T-cell (primary cell): ENCODE results near the gene DYNC2LI1. TPM values are rescaled to one million over a fixed set of nuclear protein-coding genes. Genes with fewer than 3 reads are reported as not detected.

ENCODE experiments used
- ATAC-seq, 4 experiments: fragments of 200-7000 bp in 3 of 4; fragments of 150-1000 bp in 1 of 4; cut with Tn5 transposase; replicated peaks in 1 of 4; 1 replicate in 3 of 4; 2 replicates in 1 of 4; pipeline ENCODE4 v1.10.0; 2021; ENCODE audit warnings: moderate library complexity in 3 of 4, mild to moderate bottlenecking in 2 of 4, moderate number of reproducible peaks in 1 of 4
- CTCF ChIA-PET, 2 donors: fragments of 300-600 bp; sonication (Branson Sonifier 250); formaldehyde crosslinking; loops; one replicate each; lab custom pipeline; 2022; ENCODE audit warnings: antibody characterized with exemption in 2 of 2; lab: Charles Lee
- POLR2A ChIA-PET, 2 donors: fragments of 300-600 bp; sonication (Branson Sonifier 250); formaldehyde crosslinking; loops; one replicate each; lab custom pipeline; 2022; ENCODE audit warnings: antibody characterized with exemption in 2 of 2; lab: Charles Lee
- DNase-seq, 35 experiments: peaks; one replicate each; pipeline versions ENCODE4 v3.0.0 to v3.0.0-alpha.2; 2013 to 2023
- H3K27ac ChIP-seq: one replicate; pipeline ENCODE4 v1.5.1; 2013; ENCODE audit warnings: low read length
- H3K27me3 ChIP-seq, 2 experiments: replicated peaks in 1 of 2; 1 replicate in 1 of 2; 2 replicates in 1 of 2; pipeline versions ENCODE4 v1.6.1 to v1.7.0; 2013; ENCODE audit warnings: low read length in 1 of 2, mixed read lengths in 1 of 2; ENCODE audit not compliant: control insufficient read depth in 2 of 2, insufficient read depth in 2 of 2; ENCODE audit errors: extremely low read depth in 1 of 2
- H3K36me3 ChIP-seq, 2 donors: 1 replicate in 1 of 2; 2 replicates in 1 of 2; pipeline versions ENCODE4 v1.6.1 to v1.7.0; 2013; ENCODE audit warnings: low read length in 1 of 2; ENCODE audit not compliant: control insufficient read depth in 2 of 2, insufficient read depth in 1 of 2; ENCODE audit errors: extremely low read depth in 1 of 2
- H3K4me1 ChIP-seq, 2 experiments: 1 replicate in 1 of 2; 2 replicates in 1 of 2; pipeline versions ENCODE4 v1.6.1 to v1.7.0; 2013; ENCODE audit warnings: low read length in 2 of 2, mixed read lengths in 1 of 2; ENCODE audit not compliant: insufficient read depth in 2 of 2, control insufficient read depth in 1 of 2; ENCODE audit errors: extremely low read depth in 1 of 2
- H3K4me3 ChIP-seq, 2 donors: 1 replicate in 1 of 2; 2 replicates in 1 of 2; pipeline versions ENCODE4 v1.5.1 to v1.7.0; 2013; ENCODE audit warnings: mild to moderate bottlenecking in 2 of 2, low read length in 1 of 2, moderate library complexity in 1 of 2; ENCODE audit not compliant: control insufficient read depth in 1 of 2; ENCODE audit errors: extremely low read depth in 1 of 2
- H3K9me3 ChIP-seq: 2 replicates; pipeline ENCODE4 v1.7.0; 2013
- H3K27ac Mint-ChIP-seq, 2 donors: one replicate each; pipeline ENCODE4 v1.8.0; 2020 to 2021; ENCODE audit warnings: mild to moderate bottlenecking in 2 of 2, mixed read lengths in 2 of 2
- H3K27me3 Mint-ChIP-seq, 2 donors: one replicate each; pipeline ENCODE4 v1.8.0; 2021 to 2022; ENCODE audit warnings: mixed read lengths in 2 of 2
- H3K36me3 Mint-ChIP-seq: one replicate; pipeline ENCODE4 v1.8.0; 2021; ENCODE audit warnings: mixed read lengths
- H3K4me1 Mint-ChIP-seq, 3 donors: one replicate each; pipeline ENCODE4 v1.8.0; 2020 to 2022; ENCODE audit warnings: mixed read lengths in 3 of 3, mild to moderate bottlenecking in 1 of 3
- H3K4me3 Mint-ChIP-seq, 3 donors: one replicate each; pipeline ENCODE4 v1.8.0; 2020 to 2022; ENCODE audit warnings: mild to moderate bottlenecking in 3 of 3, mixed read lengths in 3 of 3, moderate library complexity in 3 of 3
- H3K9me3 Mint-ChIP-seq, 3 donors: one replicate each; pipeline ENCODE4 v1.8.0; 2020 to 2022; ENCODE audit warnings: mixed read lengths in 3 of 3
- WGBS: methylation state at CpG from one replicate; pipeline ENCODE4 v1.1.5; 2013; ENCODE audit warnings: missing lambda C conversion rate; ENCODE audit not compliant: insufficient coverage; 5-methylcytosine and 5-hydroxymethylcytosine counted together
- total RNA-seq, 35 experiments: library from RNA in 6 of 35; stranded (reverse) in 6 of 35; fragments of 120-200 nt in 1 of 35; gene quantifications; one replicate each; pipeline versions ENCODE4 v1.2.1 to v1.2.4 and lab custom pipeline; 2013 to 2026

The DYNC2LI1 gene
- total RNA-seq, 5 donors from 2014 or later (not counting 1 experiment from before 2014, with no cell fraction given) = 2.4 to 4.7 (median 3.7) TPM

GRCh38 chr2:43729491-43730174 is 44.2 kb upstream of the DYNC2LI1 start:
- DNase-seq (no peak), ATAC-seq (no peak)
- Histone ChIP-seq H3K27ac (no peak overlapping the region), H3K36me3 (no peaks in the 10 kb centered on the region), H3K27me3 (no peaks in the 10 kb centered on the region), H3K9me3 (no peaks in the 10 kb centered on the region), H3K4me1 (no peaks in the 10 kb centered on the region), H3K4me3 (no peak overlapping the region)
- no peaks in the 10 kb centered on the region for H3K9me3 Mint-ChIP-seq
- 20% methylated on average over 1 of the region's 5 CpGs for WGBS
- H3K4me1 Mint-ChIP-seq = no peaks in the 10 kb centered on the region
- H3K27ac Mint-ChIP-seq = no peak overlapping the region
- H3K36me3 Mint-ChIP-seq = peaks cover 6% of the 10 kb centered on the region
- no peak overlapping the region for H3K4me3 Mint-ChIP-seq
- peaks cover 0 to 8% of the 10 kb centered on the region in 2 donors for H3K27me3 Mint-ChIP-seq
- POLR2A ChIA-PET = no interaction called here
- CTCF ChIA-PET = no interaction called here

GRCh38 chr2:43731211-43731610 is 42.6 kb upstream of the DYNC2LI1 start:
- H3K4me1 ChIP-seq = no peaks in the 10 kb centered on the region
- no peak overlapping the region for H3K27ac Mint-ChIP-seq
- CTCF ChIA-PET = no interaction called here
- ATAC-seq = no peak
- no peak overlapping the region for H3K4me3 ChIP-seq
- DNase-seq = no peak
- no peak overlapping the region for H3K27ac ChIP-seq
- no peaks in the 10 kb centered on the region for H3K9me3 Mint-ChIP-seq
- peaks cover 6% of the 10 kb centered on the region for H3K36me3 Mint-ChIP-seq
- H3K36me3 ChIP-seq = no peaks in the 10 kb centered on the region
- H3K27me3 Mint-ChIP-seq = peaks cover 2 to 8% of the 10 kb centered on the region in 2 donors
- no peak overlapping the region for H3K4me3 Mint-ChIP-seq
- H3K4me1 Mint-ChIP-seq = no peaks in the 10 kb centered on the region
- no CpG with 5 or more reads among the region's 1 CpG for WGBS
- no peaks in the 10 kb centered on the region for H3K27me3 ChIP-seq
- no peaks in the 10 kb centered on the region for H3K9me3 ChIP-seq
- POLR2A ChIA-PET = no interaction called here

- CTCF ChIA-PET = no interaction called here
- H3K9me3 ChIP-seq = no peaks in the 10 kb centered on the region
- no peak overlapping the region for H3K4me3 ChIP-seq
- ATAC-seq = no peak
- Mint-ChIP-seq H3K27me3 (peaks cover 6 to 12% of the 10 kb centered on the region in 2 donors), H3K4me1 (no peaks in the 10 kb centered on the region), H3K4me3 (no peak overlapping the region), H3K27ac (no peak overlapping the region), H3K9me3 (no peaks in the 10 kb centered on the region), H3K36me3 (peaks cover 6% of the 10 kb centered on the region)
- no peaks in the 10 kb centered on the region for H3K36me3 ChIP-seq
- H3K4me1 ChIP-seq = no peaks in the 10 kb centered on the region
- H3K27ac ChIP-seq = no peak overlapping the region
- DNase-seq = no peak
- WGBS = no CpG with 5 or more reads among the region's 6 CpGs
- no peaks in the 10 kb centered on the region for H3K27me3 ChIP-seq
- POLR2A ChIA-PET = no interaction called here
These were observed 37.2 kb upstream of the DYNC2LI1 start for GRCh38 chr2:43736637-43737036.

GRCh38 chr2:43737097-43737854 is 36.6 kb upstream of the DYNC2LI1 start:
- ChIA-PET POLR2A (no interaction called here), CTCF (no interaction called here)
- Mint-ChIP-seq H3K4me3 (no peak overlapping the region), H3K27ac (no peak overlapping the region), H3K36me3 (peaks cover 5% of the 10 kb centered on the region), H3K4me1 (no peaks in the 10 kb centered on the region), H3K9me3 (no peaks in the 10 kb centered on the region), H3K27me3 (peaks cover 6 to 11% of the 10 kb centered on the region in 2 donors)
- DNase-seq (no peak), ATAC-seq (no peak)
- Histone ChIP-seq H3K36me3 (no peaks in the 10 kb centered on the region), H3K27me3 (no peaks in the 10 kb centered on the region), H3K27ac (no peak overlapping the region), H3K4me3 (no peak overlapping the region), H3K9me3 (no peaks in the 10 kb centered on the region), H3K4me1 (no peaks in the 10 kb centered on the region)
- WGBS = no CpG with 5 or more reads among the region's 8 CpGs

GRCh38 chr2:43737855-43738254 is 36.0 kb upstream of the DYNC2LI1 start:
- Histone ChIP-seq H3K27me3 (no peaks in the 10 kb centered on the region), H3K9me3 (no peaks in the 10 kb centered on the region), H3K4me1 (no peaks in the 10 kb centered on the region), H3K4me3 (no peak overlapping the region), H3K36me3 (no peaks in the 10 kb centered on the region), H3K27ac (no peak overlapping the region)
- no peak for ATAC-seq
- no CpG with 5 or more reads among the region's 2 CpGs for WGBS
- Mint-ChIP-seq H3K4me3 (no peak overlapping the region), H3K4me1 (no peaks in the 10 kb centered on the region), H3K36me3 (no peaks in the 10 kb centered on the region), H3K27me3 (peaks cover 6 to 8% of the 10 kb centered on the region in 2 donors), H3K9me3 (no peaks in the 10 kb centered on the region), H3K27ac (no peak overlapping the region)
- no peak for DNase-seq
- CTCF ChIA-PET = no interaction called here
- POLR2A ChIA-PET = no interaction called here

GRCh38 chr2:43738257-43738656 is 35.6 kb upstream of the DYNC2LI1 start:
- no peak overlapping the region for H3K4me3 Mint-ChIP-seq
- Histone ChIP-seq H3K27ac (no peak overlapping the region), H3K27me3 (no peaks in the 10 kb centered on the region), H3K9me3 (no peaks in the 10 kb centered on the region), H3K4me1 (no peaks in the 10 kb centered on the region), H3K36me3 (no peaks in the 10 kb centered on the region), H3K4me3 (no peak overlapping the region)
- H3K9me3 Mint-ChIP-seq = no peaks in the 10 kb centered on the region
- ATAC-seq = no peak
- peaks cover 6 to 8% of the 10 kb centered on the region in 2 donors for H3K27me3 Mint-ChIP-seq
- ChIA-PET POLR2A (no interaction called here), CTCF (no interaction called here)
- H3K36me3 Mint-ChIP-seq = no peaks in the 10 kb centered on the region
- no CpG with 5 or more reads among the region's 2 CpGs for WGBS
- H3K4me1 Mint-ChIP-seq = no peaks in the 10 kb centered on the region
- no peak overlapping the region for H3K27ac Mint-ChIP-seq
- no peak for DNase-seq
